ENCODE measurements around the gene MRPS15.
A peak's percentile ranks its signal among the peaks of the same experiment; 100 is the strongest.

MRPS15 gene

DNA sequence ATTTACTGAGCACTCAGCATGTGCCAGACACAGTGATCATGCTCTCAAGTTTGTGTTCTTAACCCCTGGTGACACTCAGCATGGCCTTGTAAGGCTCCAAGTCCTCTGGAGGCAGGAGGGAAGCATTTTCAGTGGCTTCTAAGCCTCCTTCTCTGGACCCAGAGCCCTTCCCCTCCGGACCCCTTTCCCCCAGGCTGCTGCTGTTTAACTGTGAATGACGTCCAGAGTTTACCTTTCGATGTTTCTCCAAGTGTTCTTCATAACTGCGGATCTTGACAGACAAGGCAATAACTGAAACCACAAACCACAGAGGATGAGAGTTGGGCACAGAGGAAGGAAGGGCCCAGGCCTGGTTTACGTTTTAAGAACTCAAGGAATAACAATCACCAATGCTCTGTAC lies 6.5 kb downstream of the MRPS15 start:
- DNase-seq (ENCODE audit: low spot score): no peak

DNA sequence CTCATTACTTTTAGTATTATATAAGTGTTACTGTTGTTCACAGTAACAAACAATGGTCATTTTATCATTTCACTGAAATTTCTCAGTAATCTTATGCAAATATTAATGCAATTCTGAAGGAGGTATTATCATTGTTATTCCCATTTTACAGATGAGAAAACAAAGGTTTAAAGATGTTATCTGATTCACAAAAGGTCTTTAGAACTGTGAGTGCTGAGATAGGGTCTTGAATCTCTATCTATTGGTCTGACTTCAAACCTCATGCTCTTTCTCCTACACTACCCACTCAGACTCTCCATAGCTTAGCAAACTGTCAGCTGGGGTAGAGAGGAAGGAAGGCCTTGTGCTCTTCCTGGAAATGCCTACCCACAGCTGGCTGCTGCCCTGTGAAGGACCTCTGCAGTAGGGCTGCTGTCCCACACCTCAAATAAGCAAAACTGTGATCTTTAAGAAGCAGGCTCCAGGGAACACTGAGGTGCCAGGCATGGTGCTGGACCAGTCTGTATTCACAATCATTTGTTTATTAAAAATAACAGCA lies 7.7 kb downstream of the MRPS15 start:
- no peak for DNase-seq (ENCODE audit: low spot score)

DNA sequence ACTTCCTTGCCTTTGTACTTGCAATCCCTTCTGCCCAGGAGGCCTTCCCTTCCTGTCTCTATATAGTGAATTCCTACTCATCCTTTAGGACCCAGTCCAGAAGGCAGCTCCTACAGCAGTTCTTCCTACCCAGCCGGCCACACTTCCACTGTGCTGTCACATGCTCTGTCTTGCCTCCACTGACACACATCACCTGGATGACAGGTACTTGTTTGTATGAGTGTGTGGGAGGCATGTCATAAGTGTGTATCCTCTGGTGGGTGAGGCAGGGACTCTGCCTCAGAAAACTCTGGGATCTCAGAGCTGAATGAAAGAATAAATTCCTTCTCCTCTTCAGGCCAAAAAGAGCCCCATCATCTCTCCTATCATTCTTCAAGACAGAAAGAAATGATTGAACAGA lies 8.8 kb downstream of the MRPS15 start:
- DNase-seq (ENCODE audit: low spot score): no peak

DNA sequence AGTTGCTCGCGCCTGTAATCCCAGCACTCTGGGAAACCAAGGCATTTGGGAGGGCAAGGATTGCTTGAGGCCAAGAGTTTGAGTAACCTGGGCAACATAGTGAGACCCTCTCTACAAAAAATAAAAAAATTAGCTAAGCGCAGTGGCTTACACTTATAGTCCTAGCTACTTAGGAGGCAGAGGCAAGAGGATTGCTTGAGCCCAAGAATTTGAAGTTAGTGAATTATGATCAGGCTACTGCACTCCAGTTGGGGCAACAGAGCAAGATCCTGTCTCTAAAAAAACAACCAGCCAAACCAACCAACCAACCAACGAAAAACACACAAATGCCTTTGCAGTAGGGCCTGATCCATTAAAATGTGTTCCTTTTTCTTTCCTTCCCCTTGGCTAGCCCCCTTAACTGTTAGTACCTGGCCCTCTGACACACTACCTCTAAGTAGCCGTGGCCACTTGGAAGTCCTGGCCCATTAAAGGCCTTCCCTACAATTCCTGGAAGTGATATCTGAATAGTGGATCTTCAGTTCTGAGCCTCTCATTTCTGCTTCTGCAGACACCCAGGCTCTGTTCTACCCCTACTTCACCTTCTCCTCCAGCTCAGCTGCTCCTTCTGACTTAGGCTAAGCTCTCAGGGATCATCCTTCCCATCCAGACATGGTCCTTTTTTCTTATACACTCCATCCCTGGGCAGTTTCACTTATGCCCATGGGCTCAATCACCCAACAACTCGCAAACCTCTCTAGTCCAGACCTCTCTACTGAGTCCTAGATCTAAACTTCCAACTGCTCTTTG lies 10.4 kb downstream of the MRPS15 start:
- no peak for DNase-seq (ENCODE audit: low spot score)

- DNase-seq (ENCODE audit: low spot score): no peak
Observed at GRCh38 chr1:36453051-36453450, 11.1 kb downstream of the MRPS15 start.

- DNase-seq (ENCODE audit: low spot score): no peak
Observed at GRCh38 chr1:36450919-36451305, 13.3 kb downstream of the MRPS15 start.

GRCh38 chr1:36450270-36450918 lies 13.8 kb downstream of the MRPS15 start, which contains the start of gene OSCP1:
OSCP1 (minus strand) TSS chr1:36450451; CDS start chr1:36450369, 82 bp downstream.
- peak; percentile 99 for DNase-seq (ENCODE audit: low spot score)

- no peak for DNase-seq (ENCODE audit: low spot score)
Observed at GRCh38 chr1:36448530-36449056, 15.6 kb downstream of the MRPS15 start.

DNA sequence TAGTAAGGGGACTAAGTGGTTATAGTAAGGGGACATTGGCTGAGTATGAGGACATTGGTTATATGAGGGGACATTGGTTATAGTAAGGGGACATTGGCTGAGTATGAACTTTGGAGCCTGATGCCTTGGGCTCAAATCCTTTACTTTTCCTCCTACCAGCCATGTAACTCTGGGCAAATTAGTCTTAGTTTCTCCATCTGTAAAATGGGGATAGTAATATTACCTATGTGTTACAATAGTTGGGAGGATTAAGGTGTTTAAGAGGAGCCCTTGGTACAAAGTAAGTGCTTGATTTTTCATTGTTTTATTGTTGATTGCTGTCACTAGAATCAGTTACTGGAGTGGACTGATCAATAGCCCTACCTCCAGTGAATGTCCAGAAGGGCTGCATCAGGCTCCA lies 16.7 kb downstream of the MRPS15 start:
- DNase-seq (ENCODE audit: low spot score): no peak

GRCh38 chr1:36446746-36447145 lies 17.4 kb downstream of the MRPS15 start:
- no peak for DNase-seq (ENCODE audit: low spot score)

DNA sequence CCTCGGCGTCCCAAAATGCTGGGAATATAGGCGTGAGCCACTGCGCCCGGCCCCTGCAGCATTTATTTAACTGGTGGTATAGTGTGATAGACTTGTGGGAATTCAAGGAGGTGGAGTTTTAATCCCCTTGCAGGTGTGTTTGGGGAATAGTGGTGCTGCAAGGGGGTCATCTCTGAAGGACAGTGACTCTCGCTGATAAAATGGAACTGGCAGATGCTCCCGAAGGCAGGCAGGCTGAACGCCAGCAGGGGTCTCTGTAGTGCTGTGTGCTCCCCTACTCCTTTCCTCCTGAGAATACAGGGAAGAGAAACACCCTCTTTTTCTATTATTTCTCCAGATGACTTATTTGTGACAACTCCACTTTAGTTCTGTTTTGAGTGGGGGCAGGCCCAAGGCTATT lies 17.9 kb downstream of the MRPS15 start:
- no peak for DNase-seq (ENCODE audit: low spot score)

DNA sequence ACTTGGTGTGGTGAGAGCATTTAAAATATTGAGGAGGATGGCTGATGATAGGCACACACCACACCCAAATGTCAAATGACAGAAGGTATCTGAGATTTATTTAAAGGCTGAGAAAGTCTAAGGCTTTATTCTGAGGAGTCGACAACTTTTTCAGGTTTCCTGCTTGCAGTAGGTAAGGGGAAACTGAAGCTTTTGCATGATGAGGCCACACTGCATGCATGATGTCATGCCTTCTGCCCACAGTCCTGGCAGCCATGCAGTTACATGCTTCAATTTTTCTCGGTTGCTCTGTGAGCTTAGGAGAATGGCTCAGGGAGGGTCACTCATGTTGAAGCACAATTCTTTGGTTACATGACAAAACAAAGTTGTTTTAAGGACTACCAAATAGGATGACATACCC lies 20.9 kb downstream of the MRPS15 start:
- no peak for DNase-seq (ENCODE audit: low spot score)

- no peak for DNase-seq (ENCODE audit: low spot score)
Observed at GRCh38 chr1:36442337-36442736, 21.8 kb downstream of the MRPS15 start.

GRCh38 chr1:36440646-36441045 lies 23.5 kb downstream of the MRPS15 start:
- no peak for DNase-seq (ENCODE audit: low spot score)

GRCh38 chr1:36440044-36440443 lies 24.1 kb downstream of the MRPS15 start:
- no peak for DNase-seq (ENCODE audit: low spot score)

DNA sequence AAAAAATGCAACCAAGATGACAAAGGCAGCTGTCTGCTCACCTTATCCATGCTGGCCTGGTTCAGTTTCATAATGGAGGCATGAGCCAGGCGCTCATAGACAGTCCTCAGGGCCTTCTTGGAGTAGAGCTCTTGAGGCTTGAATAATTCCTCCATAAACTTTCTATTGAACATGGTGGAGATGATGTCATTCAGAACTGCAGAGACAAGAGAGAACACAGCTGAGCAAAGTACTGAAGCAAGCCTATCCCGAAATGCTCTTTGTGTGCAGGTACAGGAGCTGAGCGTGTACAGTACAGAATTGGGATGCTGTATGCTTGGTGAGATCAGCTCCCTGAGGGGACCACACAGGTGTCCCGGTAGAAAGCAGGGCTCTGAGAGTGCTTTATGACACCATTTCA lies 25.5 kb downstream of the MRPS15 start:
- no peak for DNase-seq (ENCODE audit: low spot score)

- no peak for DNase-seq (ENCODE audit: low spot score)
Observed at GRCh38 chr1:36436821-36437220, 27.4 kb downstream of the MRPS15 start.

DNA sequence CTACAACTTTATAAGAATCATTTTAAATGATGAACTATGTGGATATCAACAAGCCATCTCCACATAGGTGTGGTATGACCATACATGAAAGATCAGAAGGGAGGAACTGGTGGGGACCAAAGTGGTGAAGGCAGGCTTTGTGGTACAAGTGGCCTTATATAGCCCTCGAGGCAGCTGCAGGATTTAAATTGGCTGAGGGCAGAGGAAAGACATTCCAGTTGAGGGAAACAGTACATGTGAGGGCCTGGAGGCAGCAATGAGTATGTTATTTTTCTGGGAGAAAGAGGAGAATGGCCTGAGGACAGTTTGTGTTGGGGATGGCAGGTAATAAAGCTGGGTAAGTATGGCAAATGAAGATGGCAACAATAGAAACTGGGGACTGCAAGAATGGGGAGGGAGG lies 31.1 kb downstream of the MRPS15 start:
- no peak for DNase-seq (ENCODE audit: low spot score)

DNA sequence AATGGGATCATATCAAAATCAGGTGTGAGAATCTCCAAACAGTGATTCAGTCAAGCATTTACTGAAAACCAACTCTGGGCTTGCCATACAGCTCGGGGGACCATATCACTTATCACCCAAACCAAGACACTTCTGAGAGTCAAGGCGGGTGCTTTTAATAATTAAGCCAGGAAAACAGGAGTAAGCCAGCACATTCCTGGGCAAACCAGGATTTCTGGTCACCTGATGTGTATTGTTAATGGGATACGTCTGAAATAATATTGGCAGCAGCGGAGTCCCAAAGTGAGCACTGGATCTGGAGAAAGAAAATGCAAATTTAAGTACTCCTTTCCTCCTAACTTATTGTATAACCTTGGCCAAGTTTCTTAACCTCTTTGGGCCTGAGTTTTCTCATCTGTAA lies 31.6 kb downstream of the MRPS15 start:
- no peak for DNase-seq (ENCODE audit: low spot score)

GRCh38 chr1:36425791-36426190 lies 38.4 kb downstream of the MRPS15 start:
- DNase-seq (ENCODE audit: low spot score): no peak

- no peak for DNase-seq (ENCODE audit: low spot score)
Observed at GRCh38 chr1:36421649-36422048, 42.5 kb downstream of the MRPS15 start.

DNA sequence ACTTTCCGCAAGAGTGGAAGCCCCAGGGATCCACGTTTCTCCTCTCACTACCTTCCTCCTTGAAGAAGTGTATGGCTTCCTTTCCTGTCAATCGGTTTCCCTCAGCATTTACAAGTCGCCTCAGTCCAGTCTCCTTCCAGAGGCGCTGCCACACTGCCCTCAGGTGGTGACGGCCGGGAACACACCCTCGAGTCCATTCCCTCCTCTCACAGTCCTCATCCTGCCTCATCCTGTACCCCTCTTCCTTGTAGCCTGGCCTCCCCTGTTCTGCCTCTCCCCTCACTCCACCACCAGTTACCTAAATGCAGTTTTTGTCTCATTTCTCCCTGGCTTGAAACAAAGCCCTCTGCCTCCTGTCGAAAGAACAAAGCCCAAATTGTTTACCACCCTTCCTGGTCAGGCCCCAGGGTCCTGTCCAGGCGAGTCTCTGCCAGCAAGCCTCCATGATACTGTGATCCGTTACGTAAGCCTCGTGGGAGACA lies 43.3 kb downstream of the MRPS15 start:
- peak; percentile 84 for DNase-seq (ENCODE audit: low spot score)

DNA sequence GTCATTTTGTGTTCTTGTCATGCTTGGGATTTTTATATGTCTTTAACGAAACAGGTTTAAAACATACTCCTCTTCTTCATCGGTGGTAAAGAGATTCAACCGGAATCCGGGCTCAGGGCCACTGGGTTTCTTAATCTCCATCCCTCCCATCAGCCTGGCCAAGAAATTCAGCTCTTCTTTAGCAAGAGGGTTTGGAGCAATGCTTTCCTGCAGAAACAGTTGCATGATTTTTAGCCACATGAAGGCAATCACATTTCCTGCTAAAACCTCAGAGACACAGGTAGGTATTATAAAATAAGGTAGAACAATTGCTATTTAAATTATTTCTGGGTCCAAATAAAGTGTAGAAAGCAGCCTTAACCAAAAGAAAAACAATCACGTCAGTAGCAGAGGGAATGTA lies 43.8 kb downstream of the MRPS15 start:
- DNase-seq (ENCODE audit: low spot score): peak; percentile 63

Data from AG20443 (cell line).